ENCODE measurements around the gene FDXR. TPM values are rescaled to one million over a fixed set of nuclear protein-coding genes. Genes with fewer than 3 reads are reported as not detected.

FDXR gene
- total RNA-seq, 4 donors from 2014 or later: 2.1 to 6.0 (median 3.2) TPM

GRCh38 chr17:74855323-74855722 lies 17.5 kb downstream of the FDXR start:
- DNase-seq: no peak
- in situ Hi-C loops (cut with MboI; ENCODE audit: low sequenced_read_pairs in 4 of 4) (loop anchor here in 1 of 4 donors (25.0 kb wide), 1 partner anchor 468 kb away; no protein-coding TSS in a partner anchor), intact Hi-C loops (cut with DNase I; ENCODE audit: low total_unique reads) (no loop called here)
- Histone ChIP-seq H3K4me3 (no peak overlapping the region), H3K27me3 (peaks cover 68 to 77% (median 74%) of the 10 kb centered on the region in 3 donors), H3K9me3 (no peaks in the 10 kb centered on the region), H3K27ac (no peak overlapping the region), H3K4me1 (peaks cover 0 to 5% of the 10 kb centered on the region in 2 donors), H3K36me3 (no peaks in the 10 kb centered on the region)
- ATAC-seq: no peak
- TF ChIP-seq CTCF (IDR thresholded peaks at IDR 0.05 in 4 of 5, conservative IDR thresholded peaks at IDR 0.05 in 1 of 5) (no peak), POLR2A (IDR thresholded peaks at IDR 0.05) (no peak)

GRCh38 chr17:74854792-74855191 lies 18.0 kb downstream of the FDXR start:
- ATAC-seq: no peak
- H3K4me3 ChIP-seq: no peak overlapping the region
- in situ Hi-C loops (cut with MboI; ENCODE audit: low sequenced_read_pairs in 4 of 4): loop anchor here in 1 of 4 donors (25.0 kb wide), 1 partner anchor 467 kb away; no protein-coding TSS in a partner anchor

GRCh38 chr17:74853669-74854068 lies 19.1 kb downstream of the FDXR start:
- ATAC-seq (no peak), DNase-seq (no peak)
- Histone ChIP-seq H3K4me1 (no peaks in the 10 kb centered on the region), H3K27ac (no peak overlapping the region), H3K4me3 (no peak overlapping the region), H3K27me3 (peaks cover 54 to 68% (median 58%) of the 10 kb centered on the region in 3 donors), H3K9me3 (no peaks in the 10 kb centered on the region), H3K36me3 (no peaks in the 10 kb centered on the region)
- intact Hi-C loops (cut with DNase I; ENCODE audit: low total_unique reads): no loop called here
- in situ Hi-C loops (cut with MboI; ENCODE audit: low sequenced_read_pairs in 4 of 4): loop anchor here in 1 of 4 donors (25.0 kb wide), 1 partner anchor 466 kb away; no protein-coding TSS in a partner anchor
- no peak for TF ChIP-seq CTCF (IDR thresholded peaks at IDR 0.05 in 4 of 5, conservative IDR thresholded peaks at IDR 0.05 in 1 of 5)
- no peak for TF ChIP-seq POLR2A (IDR thresholded peaks at IDR 0.05)

More at GRCh38 chr17:74854792-74855191, 18.0 kb downstream of the FDXR start:
- no peak for TF ChIP-seq CTCF (IDR thresholded peaks at IDR 0.05 in 4 of 5, conservative IDR thresholded peaks at IDR 0.05 in 1 of 5)
- no peak for TF ChIP-seq POLR2A (IDR thresholded peaks at IDR 0.05)
- Histone ChIP-seq H3K36me3 (no peaks in the 10 kb centered on the region), H3K27ac (no peak overlapping the region), H3K9me3 (no peaks in the 10 kb centered on the region), H3K4me1 (no peaks in the 10 kb centered on the region), H3K27me3 (peaks cover 64 to 77% (median 69%) of the 10 kb centered on the region in 3 donors)
- intact Hi-C loops (cut with DNase I; ENCODE audit: low total_unique reads): no loop called here
- no peak for DNase-seq

GRCh38 chr17:74853048-74853397 lies 19.8 kb downstream of the FDXR start:
- no peaks in the 10 kb centered on the region for H3K4me1 ChIP-seq
- no peak for ATAC-seq
- in situ Hi-C loops (cut with MboI; ENCODE audit: low sequenced_read_pairs in 4 of 4): loop anchor here in 1 of 4 donors (25.0 kb wide), 1 partner anchor 466 kb away; no protein-coding TSS in a partner anchor

More at GRCh38 chr17:74853048-74853397, 19.8 kb downstream of the FDXR start:
- DNase-seq: no peak
- intact Hi-C loops (cut with DNase I; ENCODE audit: low total_unique reads): no loop called here
- no peaks in the 10 kb centered on the region for H3K9me3 ChIP-seq
- no peaks in the 10 kb centered on the region for H3K36me3 ChIP-seq
- H3K4me3 ChIP-seq: no peak overlapping the region
- no peak overlapping the region for H3K27ac ChIP-seq
- TF ChIP-seq POLR2A (IDR thresholded peaks at IDR 0.05): no peak
- TF ChIP-seq CTCF (IDR thresholded peaks at IDR 0.05 in 4 of 5, conservative IDR thresholded peaks at IDR 0.05 in 1 of 5): no peak
- H3K27me3 ChIP-seq: peaks cover 53 to 64% (median 56%) of the 10 kb centered on the region in 3 donors

Measured in gastrocnemius medialis (tissue), 4 donors.